Aorta (tissue), 5 donors: Measurements from ENCODE around the gene THAP3. TPM values are rescaled to one million over a fixed set of nuclear protein-coding genes. Genes with fewer than 3 reads are reported as not detected.

Experiments
- ATAC-seq: fragments of 200-7000 bp; cut with Tn5 transposase; one replicate; pipeline ENCODE4 v1.9.1; 2022; ENCODE audit warnings: moderate library complexity; ENCODE audit not compliant: low FRiP score
- DNase-seq, 2 donors: peaks; one replicate each; pipeline ENCODE4 v3.0.0-alpha.2; 2020
- H3K27ac ChIP-seq, 2 donors: one replicate each; pipeline ENCODE4 v1.5.1; 2013; ENCODE audit warnings: low read length in 2 of 2, mild to moderate bottlenecking in 2 of 2, moderate library complexity in 2 of 2, control low read depth in 1 of 2, inconsistent platforms in 1 of 2, low read depth in 1 of 2
- H3K27me3 ChIP-seq, 2 donors: one replicate each; pipeline ENCODE4 v1.6.1; 2013; ENCODE audit warnings: control low read depth in 1 of 2, low read length in 1 of 2, mild to moderate bottlenecking in 1 of 2, moderate library complexity in 1 of 2; ENCODE audit not compliant: insufficient read depth in 2 of 2, control insufficient read depth in 1 of 2
- H3K36me3 ChIP-seq, 2 donors: one replicate each; pipeline ENCODE4 v1.6.1; 2013; ENCODE audit warnings: control low read depth in 1 of 2, low read length in 1 of 2, mild to moderate bottlenecking in 1 of 2; ENCODE audit not compliant: insufficient read depth in 2 of 2, control insufficient read depth in 1 of 2
- H3K4me1 ChIP-seq, 2 donors: one replicate each; pipeline ENCODE4 v1.6.1; 2013; ENCODE audit warnings: low read length in 2 of 2, control low read depth in 1 of 2, mild to moderate bottlenecking in 1 of 2, moderate library complexity in 1 of 2; ENCODE audit not compliant: insufficient read depth in 2 of 2, control insufficient read depth in 1 of 2
- H3K4me3 ChIP-seq, 2 donors: one replicate each; pipeline ENCODE4 v1.5.1; 2013; ENCODE audit warnings: low read length in 2 of 2, control low read depth in 1 of 2, mild to moderate bottlenecking in 1 of 2
- H3K9me3 ChIP-seq: one replicate; pipeline ENCODE4 v1.6.1; 2013; ENCODE audit warnings: mild to moderate bottlenecking, low read length; ENCODE audit not compliant: control insufficient read depth
- WGBS, 2 donors: extraction: QIAGEN DNeasy Blood & Tissue Kit; methylation state at CpG; one replicate each; pipeline ENCODE4 v1.1.7; 2013; 5-methylcytosine and 5-hydroxymethylcytosine counted together
- intact Hi-C, 2 donors: fragments of 100-400 bp; cut with DNase I; formaldehyde crosslinking; loops; one replicate each; pipeline versions ENCODE4 v1.14.2 to v1.15.0; 2022
- polyA plus RNA-seq, 2 donors: library from polyadenylated mRNA; stranded (reverse); fragments of 200-250 nt; gene quantifications; one replicate each; pipeline ENCODE4 v1.2.3, GENCODE V29; 2013
- total RNA-seq, 2 donors: library from RNA; stranded (reverse); fragmentation: NEBNext Ultra II Directional; extraction: Animal tissue kit (Norgen Biotek cat#: 25700); gene quantifications; one replicate each; pipeline ENCODE4 v1.2.1, GENCODE V29; 2021
- donor health status: healthy with polysubstance abuse.
- donor health status: Bipolar disorder and iron deficiency.
- donor health status: DM: no; HTN: no; CAD: no.
- donor health status: DM: no; HTN: no; CAD: no.
- donor health status: DM: yes; HTN: yes; CAD: no.

The THAP3 gene
- total and polyA plus RNA-seq, 4 donors, result 11.0 to 44.1 (median 21.0) TPM

DNA sequence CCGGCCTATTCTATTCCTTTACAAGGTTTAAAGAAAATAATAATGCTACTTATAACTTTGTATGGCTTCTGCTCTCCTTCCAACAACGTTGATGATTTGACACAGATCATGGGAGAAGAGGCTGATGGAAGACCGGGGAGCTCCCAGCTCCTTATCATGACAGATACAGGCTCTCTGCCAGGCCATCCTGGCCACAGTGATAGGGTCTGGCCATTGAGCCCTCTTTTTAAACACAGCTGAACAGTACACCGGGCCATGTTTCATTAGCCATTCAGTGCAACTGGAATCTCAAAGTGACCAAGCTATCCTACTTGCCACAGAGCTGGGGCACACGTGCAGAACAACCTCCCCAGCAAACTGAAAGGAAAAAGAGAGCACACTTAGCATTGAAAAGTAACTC, 42.0 kb downstream of the THAP3 start:
- intact Hi-C loops, result no loop called here
- ATAC-seq (no peak), DNase-seq (no peak)
- WGBS, 2 donors, result 93 to 96% methylated on average over 5 of the region's 5 CpGs
- Histone ChIP-seq H3K9me3 (no peaks in the 10 kb centered on the region), H3K4me1 (no peaks in the 10 kb centered on the region), H3K27ac (no peak overlapping the region), H3K36me3 (peaks cover 0 to 7% of the 10 kb centered on the region in 2 donors), H3K4me3 (no peak overlapping the region), H3K27me3 (no peaks in the 10 kb centered on the region)

- ATAC-seq, result no peak
- Histone ChIP-seq H3K9me3 (no peaks in the 10 kb centered on the region), H3K4me1 (no peaks in the 10 kb centered on the region), H3K27ac (no peak overlapping the region), H3K36me3 (peaks cover 0 to 7% of the 10 kb centered on the region in 2 donors), H3K27me3 (no peaks in the 10 kb centered on the region), H3K4me3 (no peak overlapping the region)
- intact Hi-C loops, result no loop called here
- no peak for DNase-seq
- WGBS, 2 donors, result 93 to 95% methylated on average over 6 of the region's 6 CpGs
Measured at GRCh38 chr1:6667139-6667538, 42.5 kb downstream of the THAP3 start.

DNA sequence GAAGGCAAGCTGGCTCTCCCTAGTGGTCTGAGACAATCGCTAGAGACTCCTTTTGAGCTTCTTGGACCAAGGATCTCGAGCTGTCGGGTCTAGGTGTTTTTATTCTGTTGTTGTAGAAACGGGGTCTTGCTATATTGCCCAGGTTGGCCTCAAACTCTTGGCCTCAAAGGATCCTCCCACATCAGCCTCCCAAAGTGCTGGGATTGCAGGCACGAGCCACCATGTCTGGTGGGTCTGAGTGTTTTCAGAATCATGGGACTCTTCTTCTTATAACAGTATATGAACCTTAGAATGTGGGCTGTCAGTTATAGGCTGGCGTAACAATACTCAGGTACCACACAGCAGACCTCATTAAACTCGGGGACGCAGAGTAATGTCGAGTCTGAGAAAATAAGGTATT, 43.8 kb downstream of the THAP3 start:
- Histone ChIP-seq H3K9me3 (no peaks in the 10 kb centered on the region), H3K4me1 (no peaks in the 10 kb centered on the region), H3K27me3 (no peaks in the 10 kb centered on the region), H3K4me3 (no peak overlapping the region), H3K27ac (no peak overlapping the region), H3K36me3 (peaks cover 0 to 9% of the 10 kb centered on the region in 2 donors)
- intact Hi-C loops, result no loop called here
- no peak for ATAC-seq
- 98 to 99% methylated on average over 9 of the region's 9 CpGs for WGBS, 2 donors
- DNase-seq, result no peak

DNA sequence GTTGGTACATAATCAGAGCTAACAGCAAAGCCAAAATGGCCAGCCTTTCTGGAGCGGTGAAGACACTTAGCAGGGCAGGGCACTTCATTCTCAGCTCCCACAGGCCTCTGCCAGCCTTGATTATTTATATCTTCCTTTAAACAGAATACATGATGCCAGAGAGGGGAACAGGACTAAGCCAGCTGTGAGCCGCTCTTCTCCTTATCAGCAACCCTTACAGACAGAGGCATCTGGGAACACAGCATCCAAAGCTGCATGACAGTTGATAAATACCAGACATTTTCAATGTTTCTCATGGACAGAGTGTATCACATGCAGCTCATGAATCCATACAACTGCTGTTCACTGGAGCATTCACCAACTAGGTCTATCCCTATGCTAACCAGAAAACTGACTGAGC, 47.9 kb downstream of the THAP3 start:
- no peaks in the 10 kb centered on the region for H3K27me3 ChIP-seq
- H3K4me1 ChIP-seq, result no peaks in the 10 kb centered on the region
- no peak overlapping the region for H3K27ac ChIP-seq
- no peak for DNase-seq
- intact Hi-C loops, result no loop called here
- H3K9me3 ChIP-seq, result no peaks in the 10 kb centered on the region
- 65 to 75% methylated on average over 2 of the region's 2 CpGs for WGBS, 2 donors
- H3K4me3 ChIP-seq, result no peak overlapping the region
- H3K36me3 ChIP-seq, result peaks cover 0 to 7% of the 10 kb centered on the region in 2 donors
- ATAC-seq, result no peak

DNA sequence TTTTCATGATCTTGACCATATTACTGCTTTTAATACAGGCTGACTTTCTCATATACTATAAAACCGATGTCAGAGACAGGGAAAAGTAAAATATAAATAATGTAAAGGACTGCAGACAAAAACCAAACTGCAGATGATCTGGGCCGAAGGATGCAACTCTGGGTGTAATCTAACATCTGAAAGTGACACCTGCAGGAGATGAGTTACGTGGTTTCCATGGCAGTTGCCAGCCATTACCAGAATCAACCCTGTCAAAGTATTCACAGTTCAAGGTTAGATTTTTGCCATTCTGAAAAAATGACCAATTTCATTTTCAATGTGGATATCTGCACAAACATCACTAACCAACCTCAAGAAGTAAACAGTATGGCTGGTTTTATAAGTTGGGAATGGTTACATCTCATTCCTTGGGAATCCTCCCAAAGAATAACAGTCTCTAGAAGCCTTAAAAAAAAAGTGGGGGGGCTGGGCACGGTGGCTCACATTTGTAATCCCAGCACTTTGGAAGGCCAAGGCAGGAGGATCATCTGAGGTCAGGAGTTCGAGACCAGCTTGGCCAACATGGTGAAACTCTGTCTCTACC, 49.2 kb downstream of the THAP3 start:
- H3K27me3 ChIP-seq, result no peaks in the 10 kb centered on the region
- ATAC-seq (no peak), DNase-seq (no peak)
- intact Hi-C loops, result no loop called here
- 88 to 92% methylated on average over 5 of the region's 5 CpGs for WGBS, 2 donors
- H3K27ac ChIP-seq, result no peak overlapping the region
- H3K9me3 ChIP-seq, result no peaks in the 10 kb centered on the region
- peaks cover 0 to 6% of the 10 kb centered on the region in 2 donors for H3K36me3 ChIP-seq
- no peak overlapping the region for H3K4me3 ChIP-seq
- no peaks in the 10 kb centered on the region for H3K4me1 ChIP-seq

- no peaks in the 10 kb centered on the region for H3K27me3 ChIP-seq
- peaks cover 0 to 4% of the 10 kb centered on the region in 2 donors for H3K36me3 ChIP-seq
- H3K9me3 ChIP-seq, result no peaks in the 10 kb centered on the region
- DNase-seq (no peak), ATAC-seq (no peak)
- 92 to 100% methylated on average over 1 of the region's 1 CpG for WGBS, 2 donors
- intact Hi-C loops, result no loop called here
- H3K4me3 ChIP-seq, result no peak overlapping the region
- no peaks in the 10 kb centered on the region for H3K4me1 ChIP-seq
- H3K27ac ChIP-seq, result no peak overlapping the region
Measured at GRCh38 chr1:6674771-6675170, 50.1 kb downstream of the THAP3 start.

DNA sequence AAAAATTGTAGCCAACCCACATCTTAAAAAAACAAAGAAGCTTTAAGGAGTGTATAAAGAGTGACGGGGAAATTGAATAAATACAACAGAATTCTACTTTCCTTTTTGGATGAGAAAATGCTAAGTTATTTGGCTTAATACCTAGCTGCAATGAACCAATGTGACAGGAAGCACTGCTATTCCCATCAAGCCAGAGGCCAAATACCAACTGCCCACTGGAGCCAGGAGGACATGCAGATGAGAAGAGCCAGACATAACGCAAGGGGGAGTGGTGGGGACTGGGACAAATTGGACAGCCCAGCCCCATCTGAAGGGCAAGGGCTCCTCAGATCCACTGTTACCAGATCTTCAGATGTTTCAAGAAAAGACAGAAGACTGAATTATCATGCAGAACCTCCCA, 51.3 kb downstream of the THAP3 start:
- ATAC-seq, result no peak
- Histone ChIP-seq H3K36me3 (peaks cover 0 to 4% of the 10 kb centered on the region in 2 donors), H3K27ac (no peak overlapping the region), H3K4me1 (no peaks in the 10 kb centered on the region), H3K9me3 (no peaks in the 10 kb centered on the region), H3K4me3 (no peak overlapping the region), H3K27me3 (no peaks in the 10 kb centered on the region)
- 95 to 100% methylated on average over 2 of the region's 2 CpGs for WGBS, 2 donors
- intact Hi-C loops, result no loop called here
- no peak for DNase-seq

Other genes starting within 250 kb of the THAP3 start
- gene ACOT7, start 231.1 kb upstream of the THAP3 start, total RNA-seq, result 10 to 100 TPM; 12.5 to 20.9 TPM
- 10 to 100 TPM; 14.4 to 22.6 TPM for gene ACOT7, start 231.1 kb upstream of the THAP3 start, polyA plus RNA-seq
- gene HES2, start 204.9 kb upstream of the THAP3 start, total RNA-seq, result under 1 TPM in 1 of 2 donors, not detected in 1; 0.49 TPM
- 1 to 10 TPM in 1 of 2 donors, not detected in 1; 1.4 TPM for gene HES2, start 204.9 kb upstream of the THAP3 start, polyA plus RNA-seq
- gene ESPN, start 200.1 kb upstream of the THAP3 start, total RNA-seq, result under 1 TPM; 0.29 to 0.84 TPM
- 10 to 100 TPM in 1 of 2 donors, under 1 TPM in 1; 0.54 to 28.7 TPM for gene ESPN, start 200.1 kb upstream of the THAP3 start, polyA plus RNA-seq
- gene TNFRSF25, start 158.7 kb upstream of the THAP3 start, total RNA-seq, result 10 to 100 TPM in 1 of 2 donors, 1 to 10 TPM in 1; 6.5 to 34.6 TPM
- 10 to 100 TPM in 1 of 2 donors, 1 to 10 TPM in 1; 9.6 to 22.9 TPM for gene TNFRSF25, start 158.7 kb upstream of the THAP3 start, polyA plus RNA-seq
- gene PLEKHG5, start 133.2 kb upstream of the THAP3 start, total RNA-seq, result 10 to 100 TPM in 1 of 2 donors, 1 to 10 TPM in 1; 6.6 to 39.3 TPM
- 1 to 10 TPM; 2.6 to 8.0 TPM for gene PLEKHG5, start 133.2 kb upstream of the THAP3 start, polyA plus RNA-seq
- 10 to 100 TPM; 25.9 to 27.0 TPM for gene NOL9, start 70.4 kb upstream of the THAP3 start, total RNA-seq
- 1 to 10 TPM; 1.9 to 6.5 TPM for gene NOL9, start 70.4 kb upstream of the THAP3 start, polyA plus RNA-seq
- gene TAS1R1, start 69.6 kb upstream of the THAP3 start, total RNA-seq, result not detected
- 1 to 10 TPM in 1 of 2 donors, not detected in 1; 1.3 TPM for gene TAS1R1, start 69.6 kb upstream of the THAP3 start, polyA plus RNA-seq
- 10 to 100 TPM; 20.6 to 29.9 TPM for gene ZBTB48, start 44.9 kb upstream of the THAP3 start, total RNA-seq
- gene ZBTB48, start 44.9 kb upstream of the THAP3 start, polyA plus RNA-seq, result 100 to 1,000 TPM in 1 of 2 donors, 10 to 100 TPM in 1; 25.2 to 204 TPM
- 10 to 100 TPM; 37.5 to 38.3 TPM for gene KLHL21, start 22.0 kb upstream of the THAP3 start, total RNA-seq
- gene KLHL21, start 22.0 kb upstream of the THAP3 start, polyA plus RNA-seq, result 10 to 100 TPM; 10.8 to 38.0 TPM
- 10 to 100 TPM; 19.0 to 19.3 TPM for gene PHF13, start 11.1 kb upstream of the THAP3 start, total RNA-seq
- gene PHF13, start 11.1 kb upstream of the THAP3 start, polyA plus RNA-seq, result 10 to 100 TPM in 1 of 2 donors, 1 to 10 TPM in 1; 3.6 to 10.8 TPM
- 10 to 100 TPM; 30.0 to 31.5 TPM for gene DNAJC11, start 76.9 kb downstream of the THAP3 start, total RNA-seq
- 10 to 100 TPM; 15.5 to 24.3 TPM for gene DNAJC11, start 76.9 kb downstream of the THAP3 start, polyA plus RNA-seq
- 100 to 1,000 TPM in 1 of 2 donors, 10 to 100 TPM in 1; 78.7 to 105 TPM for gene CAMTA1, start 160.6 kb downstream of the THAP3 start, total RNA-seq
- 100 to 1,000 TPM; 241 to 438 TPM for gene CAMTA1, start 160.6 kb downstream of the THAP3 start, polyA plus RNA-seq